HG03025 (cell line): ENCODE data around the gene QRICH1.

Source experiments
- ATAC-seq: cut with Tn5 transposase; IDR thresholded peaks from one replicate; pipeline ENCODE4 v1.9.1; 2021; ENCODE audit warnings: mild to moderate bottlenecking, moderate library complexity; ENCODE audit not compliant: unreplicated experiment, low FRiP score

The QRICH1 gene

DNA sequence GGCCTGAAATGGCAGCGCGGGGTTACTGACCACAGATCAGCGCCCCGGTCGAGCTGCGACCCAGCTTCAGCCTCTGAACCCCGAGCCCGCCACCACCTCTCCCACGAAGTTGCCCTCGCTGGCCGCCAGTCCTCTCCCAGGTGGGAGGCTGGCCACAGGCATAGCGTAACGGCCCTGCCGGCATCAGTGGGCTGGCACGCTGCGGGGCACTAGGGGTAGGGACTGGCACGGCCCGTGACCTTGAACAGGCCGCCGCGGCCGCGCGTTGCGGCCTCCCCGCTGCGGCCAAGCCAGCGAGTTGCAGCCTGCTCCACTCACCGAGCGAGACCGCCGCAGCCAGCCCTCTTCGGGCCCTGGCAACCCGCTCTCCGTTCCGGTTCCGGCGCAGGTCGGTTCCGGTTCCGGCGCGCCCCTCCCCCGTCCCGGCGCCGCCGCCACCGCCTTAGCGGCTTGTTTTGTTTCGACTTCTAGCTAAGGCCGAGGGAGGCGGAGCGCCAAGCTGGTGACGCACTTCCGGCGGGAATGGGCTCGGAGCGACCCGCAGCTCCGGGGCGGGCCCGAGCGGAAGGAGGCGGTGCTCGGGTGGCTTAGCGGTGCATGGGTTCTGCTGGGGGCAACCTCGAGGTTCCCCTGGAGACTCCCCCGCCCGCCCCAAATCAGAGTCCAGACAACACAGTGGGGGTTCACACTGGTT, 26.7 kb upstream of the QRICH1 start, which contains the start of gene USP19:
USP19 (minus strand) TSS at position 386 of the 694 bp plus-strand sequence. CDS start 1,678 bp downstream, outside the sequence.
- ATAC-seq, result peak; percentile 78

DNA sequence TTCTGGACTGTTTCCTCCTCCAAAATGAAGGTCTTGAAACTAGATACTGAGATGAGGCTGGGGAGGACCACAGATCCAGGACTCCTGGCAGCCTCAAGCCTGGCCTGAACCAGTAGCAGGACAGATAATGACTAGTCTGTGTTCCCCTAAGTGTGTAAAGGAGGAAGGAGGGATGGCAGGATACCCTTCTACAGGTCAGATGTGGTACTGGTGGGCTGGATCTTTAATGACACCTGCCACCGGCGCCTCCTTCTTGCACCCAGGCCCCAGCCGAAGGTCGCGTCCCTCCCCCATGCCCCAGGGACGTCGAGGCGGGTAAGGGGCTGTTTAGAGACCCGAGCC, 26.2 kb upstream of the QRICH1 start:
- ATAC-seq, result no peak

DNA sequence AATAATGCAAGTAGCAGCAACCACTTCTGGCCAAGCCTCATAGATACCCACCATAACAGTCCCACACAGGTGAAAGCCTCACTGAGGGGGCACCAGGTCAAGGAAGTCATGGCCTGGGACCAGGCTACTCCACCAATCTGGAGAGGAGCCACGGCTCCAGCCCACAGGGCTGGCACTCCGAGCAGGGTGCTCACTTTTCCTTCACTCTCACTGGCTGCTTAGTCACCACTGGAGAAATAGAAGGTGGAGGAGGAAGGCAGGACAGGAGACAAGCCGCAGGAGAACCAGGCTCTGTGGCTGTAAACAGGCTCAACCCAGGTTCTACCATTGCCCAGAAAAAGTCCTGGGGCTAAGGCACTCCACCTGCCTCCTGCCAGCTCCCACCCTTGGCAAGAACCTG, 25.6 kb upstream of the QRICH1 start:
- ATAC-seq, result no peak

DNA sequence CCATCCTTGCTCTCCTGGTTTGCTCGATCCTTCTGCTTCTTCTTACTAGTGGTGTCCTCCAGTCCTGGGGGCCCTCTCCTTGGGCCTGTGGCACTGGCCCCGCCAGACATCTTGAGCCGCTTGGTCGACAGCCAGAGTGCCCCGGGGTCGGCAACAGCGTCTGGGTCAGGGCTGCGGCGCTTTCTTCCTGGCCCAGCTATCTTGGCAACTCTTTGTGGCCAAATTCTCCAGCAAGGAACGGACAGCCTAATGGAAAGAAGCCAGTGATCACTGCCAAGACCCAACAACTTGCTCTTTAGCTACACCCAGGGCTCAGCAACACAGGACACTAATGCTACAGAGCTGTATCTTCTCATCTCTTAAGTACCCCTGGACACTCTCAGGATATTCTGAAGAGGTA, 25.2 kb upstream of the QRICH1 start:
- ATAC-seq, result no peak

DNA sequence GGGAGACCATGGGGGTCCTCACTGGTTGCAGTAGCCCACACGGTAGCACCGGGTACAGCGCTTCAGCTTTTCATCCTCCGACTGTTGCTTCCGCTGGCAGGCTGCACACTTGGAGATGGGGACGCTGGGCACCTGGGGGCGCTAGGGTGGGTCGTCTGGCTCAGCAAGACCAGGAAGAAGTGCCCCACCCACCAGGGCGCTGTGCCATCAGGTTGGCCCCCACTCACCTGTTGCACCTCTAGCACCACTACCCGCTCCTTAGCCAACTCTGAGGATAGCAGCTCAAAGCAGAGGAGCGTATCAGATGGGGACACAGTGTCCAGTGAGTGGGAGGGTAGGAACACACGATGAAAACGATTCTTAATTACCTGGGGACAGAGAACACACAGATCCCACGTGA, 18.4 kb upstream of the QRICH1 start:
- ATAC-seq, result no peak

DNA sequence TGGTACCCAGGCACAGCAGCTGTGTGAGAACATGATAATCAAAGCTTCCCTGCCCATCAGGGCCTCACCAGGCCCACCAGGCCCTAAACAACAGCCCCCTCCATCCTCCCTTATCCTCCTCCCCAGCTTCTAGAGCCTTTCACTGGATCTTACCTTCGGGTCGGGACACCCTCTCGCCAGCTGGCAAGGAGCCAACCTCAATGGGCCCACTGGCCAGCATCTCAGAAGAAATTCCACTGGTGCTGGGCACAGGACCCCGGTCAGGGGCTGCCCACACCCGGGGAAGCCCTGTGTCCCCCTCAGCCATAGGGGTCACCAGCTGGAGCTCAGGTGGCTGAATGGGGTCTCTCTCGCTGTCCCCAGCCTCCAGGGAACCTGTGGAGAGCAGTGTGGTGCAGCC, 17.5 kb upstream of the QRICH1 start:
- no peak for ATAC-seq

DNA sequence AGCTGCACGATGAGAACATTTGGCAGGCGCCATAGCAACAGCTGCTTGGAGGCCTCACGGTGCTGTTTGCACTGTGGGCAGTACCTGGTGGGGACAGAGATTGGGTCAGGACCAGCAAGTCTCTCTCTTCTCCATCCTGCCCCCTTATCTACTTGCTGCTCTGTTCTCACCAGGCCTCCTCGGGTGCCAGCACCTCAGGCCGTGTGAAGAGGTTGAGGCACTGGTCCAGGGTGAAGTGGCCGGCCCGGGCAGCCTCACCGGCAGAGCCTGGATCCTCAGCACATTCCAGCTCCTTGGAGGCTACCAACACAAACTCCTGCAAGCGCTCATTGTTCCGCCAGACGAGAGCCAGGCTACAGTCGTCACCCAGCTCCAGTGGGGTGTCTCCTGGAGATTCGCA, 16.9 kb upstream of the QRICH1 start:
- no peak for ATAC-seq

DNA sequence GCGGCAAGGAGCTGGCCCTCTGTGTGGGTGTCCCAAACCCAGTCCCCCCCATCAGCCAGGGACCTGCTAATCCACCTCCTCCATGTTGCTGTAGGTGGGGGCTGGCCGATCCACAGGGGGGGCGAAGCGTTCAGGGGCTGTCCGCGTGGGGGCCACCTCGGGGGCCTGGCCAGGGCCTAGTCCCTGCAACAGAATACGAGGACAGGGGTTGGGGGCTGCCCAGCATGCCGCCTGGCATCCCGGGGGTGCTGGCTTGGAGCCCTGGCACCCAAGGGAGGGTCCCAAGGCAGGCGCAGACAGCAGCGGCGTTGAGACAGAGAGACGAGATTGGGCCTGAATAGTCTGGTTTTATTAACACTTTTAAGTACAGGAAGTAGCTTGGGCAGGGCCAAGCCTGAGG, 14.5 kb upstream of the QRICH1 start:
- ATAC-seq, result no peak

DNA sequence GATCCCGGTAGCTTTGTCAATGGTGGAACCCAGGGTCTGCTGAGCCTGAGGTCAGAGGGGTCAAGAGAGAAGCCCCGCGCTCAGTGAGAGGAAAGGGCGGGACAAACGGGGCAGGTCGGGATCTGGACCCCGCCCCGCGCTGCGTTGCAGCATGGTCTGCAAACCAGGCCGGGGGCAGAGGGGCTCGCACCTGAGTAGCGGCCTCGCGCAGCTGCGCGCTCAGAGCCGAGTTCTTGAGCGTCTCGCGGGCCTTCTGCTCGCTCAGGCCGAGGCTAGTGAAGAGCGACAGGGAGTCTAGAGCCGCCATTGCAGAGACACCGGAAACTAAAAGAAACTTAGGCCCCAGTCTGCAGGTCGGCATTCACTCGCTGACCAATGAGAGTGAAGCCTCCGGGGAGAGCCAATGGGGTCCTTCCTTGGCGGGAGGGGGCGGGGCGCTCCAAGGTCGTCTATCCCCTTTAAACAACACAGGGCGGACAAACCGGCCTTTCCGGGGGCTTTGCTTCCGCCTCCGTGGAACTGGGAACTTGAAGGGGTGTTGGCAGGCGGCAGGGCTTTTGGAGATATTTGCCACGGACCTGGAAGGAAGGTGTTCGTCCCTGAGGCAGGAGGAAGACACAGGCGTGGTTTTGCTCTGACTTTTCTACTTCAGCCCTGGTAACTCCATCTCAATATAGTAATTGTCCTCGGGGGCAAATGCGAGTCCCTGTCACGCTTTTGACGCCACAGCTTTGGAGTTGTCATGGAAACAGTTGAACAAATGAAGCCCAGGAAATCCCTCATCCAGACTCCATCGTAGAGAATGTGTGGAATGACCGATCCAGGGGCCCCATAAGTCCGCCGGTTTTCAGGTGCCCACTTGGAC, 10.8 kb upstream of the QRICH1 start, which contains the start of gene QARS1:
QARS1 (minus strand) TSS at position 331 of the 865 bp plus-strand sequence; CDS start at position 307, 24 bp downstream.
- peak; percentile 88 for ATAC-seq

DNA sequence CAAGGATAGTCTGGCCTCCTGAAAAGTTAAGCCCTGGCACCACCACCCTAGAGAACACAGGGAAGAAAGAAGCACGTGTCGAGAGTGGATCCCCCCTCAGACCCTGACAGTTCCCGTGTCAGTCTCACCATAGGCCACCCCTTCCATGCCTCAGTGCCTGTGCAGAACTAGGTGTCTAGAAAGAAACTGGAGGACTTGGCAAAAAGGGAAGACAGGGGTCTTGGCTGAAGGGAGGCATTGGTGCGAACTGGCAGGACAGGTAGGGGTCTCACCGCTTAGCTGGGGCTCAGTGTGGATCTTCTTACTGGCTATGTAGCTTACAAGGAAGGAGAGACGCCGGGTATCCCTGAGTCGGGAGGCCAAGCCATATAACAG, 10.2 kb upstream of the QRICH1 start:
- ATAC-seq, result no peak

DNA sequence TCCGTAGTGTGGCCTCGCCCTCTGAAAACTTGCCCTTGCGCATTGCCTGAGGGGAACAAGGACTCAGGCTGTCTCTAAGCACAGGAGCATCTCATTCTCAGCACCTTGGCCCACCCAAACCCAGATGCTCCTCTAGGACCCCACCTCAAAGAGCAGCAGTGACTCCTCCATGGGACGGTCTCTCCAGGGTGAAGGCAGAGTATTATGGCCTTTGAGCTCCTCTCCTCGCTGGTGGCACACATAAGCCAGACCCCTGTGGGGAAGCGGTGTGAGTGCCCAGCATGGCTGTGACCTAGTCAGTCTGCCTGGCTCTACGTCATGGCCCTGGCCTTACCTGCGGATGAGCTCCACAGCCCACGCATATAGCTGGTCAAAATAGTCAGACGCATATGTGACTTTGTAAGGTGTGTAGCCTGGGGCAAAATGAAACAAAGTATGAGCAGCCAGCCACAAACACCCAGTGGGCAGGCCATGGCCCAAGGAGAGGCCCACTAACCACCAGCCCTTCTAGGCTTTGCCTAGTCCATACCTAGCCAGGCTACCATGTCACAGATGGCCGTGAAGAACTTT, 6.3 kb upstream of the QRICH1 start:
- no peak for ATAC-seq

DNA sequence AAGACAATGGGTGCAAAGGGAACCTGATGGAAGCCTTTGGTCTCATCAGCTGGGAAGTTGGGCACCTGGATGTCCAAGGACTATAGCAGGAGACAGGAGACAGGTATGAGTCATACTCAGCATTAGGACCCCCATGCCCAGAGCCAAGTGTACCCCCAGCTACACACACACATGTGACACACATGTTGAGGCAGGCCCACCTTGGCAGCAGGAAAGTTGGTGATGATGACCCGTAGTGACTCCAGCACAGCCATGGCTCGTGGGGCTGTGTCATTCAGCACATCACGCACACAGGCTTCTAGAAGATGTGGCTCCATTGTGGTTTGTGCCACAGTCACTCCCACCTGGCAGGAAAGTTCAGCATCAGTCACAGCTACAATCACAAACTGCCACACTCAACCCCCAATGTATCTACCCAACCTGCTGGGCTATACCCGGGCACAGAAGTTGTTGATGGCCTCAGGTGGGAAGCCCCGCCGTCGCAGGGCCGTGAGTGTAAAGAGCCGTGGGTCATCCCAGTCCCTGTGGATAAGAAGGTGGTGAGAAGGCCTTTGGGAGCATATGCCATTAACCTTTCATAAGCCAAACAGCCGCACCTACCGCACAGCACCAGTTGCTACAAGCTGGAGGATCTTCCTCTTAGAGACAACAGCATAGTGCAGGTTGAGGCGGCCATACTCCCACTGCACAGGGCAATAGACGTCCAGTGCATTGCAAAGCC, 5.2 kb upstream of the QRICH1 start:
- ATAC-seq, result no peak

DNA sequence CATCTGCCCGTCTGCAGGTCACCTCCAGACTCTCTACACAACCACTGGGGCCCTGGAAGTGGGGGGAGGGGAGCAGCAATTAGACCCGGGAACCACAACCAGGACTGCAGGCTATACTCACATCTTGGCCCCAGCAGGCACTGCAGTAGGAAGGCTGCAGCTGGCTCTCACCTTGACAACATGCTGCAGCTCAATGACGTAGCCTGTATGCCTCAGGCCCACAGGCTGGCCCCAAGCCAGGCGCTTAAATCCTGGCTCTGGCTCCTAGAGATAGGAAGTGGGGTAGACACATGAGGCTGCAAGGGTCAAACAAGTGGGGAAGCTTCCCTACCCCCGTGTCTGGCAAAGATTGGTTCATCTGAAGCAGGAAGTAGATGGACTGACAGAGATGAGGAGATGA, 4.6 kb upstream of the QRICH1 start:
- no peak for ATAC-seq

DNA sequence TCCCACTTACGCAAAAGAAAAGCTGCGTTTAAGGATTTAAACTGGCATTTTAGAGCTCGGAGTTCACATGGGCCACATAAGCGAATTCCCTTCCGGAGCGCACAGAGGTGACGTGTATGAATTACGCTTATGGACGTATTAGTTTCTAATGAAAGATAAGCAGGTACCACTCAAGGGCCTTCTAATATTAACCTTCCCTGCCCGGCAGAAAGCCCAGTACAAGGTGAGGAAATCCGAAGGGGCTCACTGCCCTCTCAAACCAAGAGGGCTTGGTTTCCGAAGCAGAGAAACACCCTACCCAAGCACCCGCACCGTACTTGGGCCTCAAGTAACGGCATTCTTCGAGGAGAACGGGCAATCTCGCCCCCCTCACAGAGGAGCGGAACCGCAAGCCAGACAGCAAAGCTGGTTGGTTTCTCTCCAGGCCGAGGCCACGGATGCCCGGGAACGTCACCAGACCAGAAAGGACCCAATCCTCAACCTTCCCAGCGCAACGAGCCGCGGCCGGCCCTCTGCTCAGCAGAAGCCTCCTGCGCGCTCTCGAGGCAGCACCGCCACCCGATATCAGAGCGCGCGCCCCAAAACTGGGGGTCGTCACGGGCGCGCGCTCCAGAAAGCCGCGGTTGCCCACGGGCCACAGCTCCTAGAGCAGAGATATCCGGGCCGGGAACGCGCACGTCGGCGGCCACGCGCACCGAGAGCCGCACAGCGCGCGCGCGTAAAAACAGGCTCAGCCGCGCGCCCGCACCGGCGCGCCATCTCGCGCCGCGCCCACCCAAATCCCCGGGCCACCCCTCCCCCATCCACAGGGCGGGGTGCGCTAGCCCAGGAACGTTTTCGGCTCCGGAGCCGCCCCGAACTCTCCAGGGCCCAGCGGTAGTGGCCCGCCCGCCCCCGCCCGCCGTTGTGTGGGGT, 676 bp downstream of the QRICH1 start:
- peak; percentile 50 for ATAC-seq

DNA sequence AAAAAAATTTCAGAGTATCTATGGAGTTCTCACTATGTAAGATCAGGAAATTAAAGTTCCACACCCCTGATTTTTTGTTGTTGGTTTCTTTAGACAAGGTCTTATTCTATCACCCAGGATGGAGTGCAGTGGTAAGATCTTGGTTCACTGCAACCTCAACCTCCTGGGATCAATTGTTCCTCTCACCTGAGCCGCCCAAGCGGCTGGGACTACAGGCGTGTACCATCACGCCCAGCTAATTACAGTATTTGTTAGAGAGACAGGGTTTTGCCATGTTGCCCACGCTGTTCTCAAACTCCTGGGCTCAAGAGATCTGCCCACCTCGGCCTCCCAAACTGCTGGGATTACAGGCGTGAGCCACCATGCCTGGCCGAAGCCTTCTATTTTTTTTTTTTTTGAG, 12.4 kb downstream of the QRICH1 start:
- ATAC-seq, result no peak

DNA sequence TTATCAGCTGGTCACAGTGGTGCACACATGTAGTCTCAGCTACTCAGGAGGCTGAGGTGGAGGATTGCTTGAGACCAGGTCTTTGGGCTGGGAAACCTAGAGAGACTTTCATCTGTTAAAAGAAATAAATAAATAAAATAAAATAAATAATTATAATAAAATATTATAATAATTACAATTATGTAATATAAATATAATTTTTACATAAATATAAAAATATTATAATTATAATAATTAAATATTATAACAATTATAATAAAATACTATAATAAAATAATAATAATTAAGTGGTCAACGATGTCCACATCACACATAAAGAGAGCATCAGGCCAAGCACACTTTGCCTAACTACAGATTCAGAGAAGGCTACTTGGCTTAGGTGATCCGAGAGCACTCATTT, 14.6 kb downstream of the QRICH1 start:
- no peak for ATAC-seq

DNA sequence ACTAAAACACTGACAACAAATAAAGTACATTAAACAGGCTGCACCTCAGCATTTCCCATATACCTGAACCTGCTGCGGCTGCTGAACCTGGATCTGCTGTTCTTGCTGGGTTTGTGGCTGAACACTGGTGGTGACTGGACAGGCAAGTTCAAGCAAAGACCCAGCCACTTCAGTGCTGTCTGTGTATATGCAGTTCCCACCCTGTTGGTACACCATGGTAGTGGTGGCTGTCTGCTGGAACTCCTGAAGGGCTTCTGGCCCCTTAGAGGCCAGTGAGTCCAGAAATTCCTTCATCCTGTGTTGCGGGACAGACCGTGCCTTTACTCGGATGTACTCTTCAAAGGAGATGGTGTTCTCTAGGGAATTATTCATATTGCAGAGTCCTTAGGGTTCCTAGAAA, 17.2 kb downstream of the QRICH1 start:
- no peak for ATAC-seq

DNA sequence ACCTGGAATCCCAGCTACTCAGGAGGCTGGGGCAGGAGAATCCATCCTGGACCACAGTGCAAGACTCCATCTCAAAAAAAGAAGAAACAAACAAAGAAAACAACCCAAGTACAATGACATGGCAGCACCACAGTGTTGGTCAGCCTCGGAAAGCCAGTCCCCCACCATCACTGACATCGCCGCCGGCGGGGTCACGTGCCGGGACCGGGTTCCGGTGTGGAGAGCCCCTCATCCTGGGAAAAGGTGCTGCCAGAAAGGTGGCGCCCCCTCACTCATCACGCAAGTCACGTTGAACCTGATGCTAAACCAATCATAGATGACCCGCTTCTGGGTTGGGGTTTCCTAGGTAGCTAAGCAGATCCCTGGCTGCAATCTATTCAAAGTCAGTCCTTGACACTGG, 17.8 kb downstream of the QRICH1 start:
- ATAC-seq, result no peak

DNA sequence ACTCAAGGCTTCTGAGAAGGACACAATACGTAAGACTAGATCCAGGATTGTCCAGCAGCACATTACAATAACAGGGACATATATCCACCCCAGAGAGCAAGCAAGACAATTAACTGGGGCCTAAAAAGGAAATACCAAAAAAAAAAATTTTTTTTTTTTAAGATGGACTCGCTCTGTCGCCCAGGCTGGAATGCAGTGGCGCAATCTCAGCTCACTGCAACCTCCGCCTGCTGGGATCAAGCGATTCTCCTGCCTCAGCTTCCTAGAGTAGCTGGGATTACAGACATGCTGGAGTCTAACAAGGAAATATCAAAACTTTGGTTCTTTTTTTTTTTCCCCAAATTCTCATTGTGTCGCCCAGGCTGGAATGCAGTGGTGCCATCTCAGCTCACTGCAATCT, 35.9 kb downstream of the QRICH1 start:
- no peak for ATAC-seq

DNA sequence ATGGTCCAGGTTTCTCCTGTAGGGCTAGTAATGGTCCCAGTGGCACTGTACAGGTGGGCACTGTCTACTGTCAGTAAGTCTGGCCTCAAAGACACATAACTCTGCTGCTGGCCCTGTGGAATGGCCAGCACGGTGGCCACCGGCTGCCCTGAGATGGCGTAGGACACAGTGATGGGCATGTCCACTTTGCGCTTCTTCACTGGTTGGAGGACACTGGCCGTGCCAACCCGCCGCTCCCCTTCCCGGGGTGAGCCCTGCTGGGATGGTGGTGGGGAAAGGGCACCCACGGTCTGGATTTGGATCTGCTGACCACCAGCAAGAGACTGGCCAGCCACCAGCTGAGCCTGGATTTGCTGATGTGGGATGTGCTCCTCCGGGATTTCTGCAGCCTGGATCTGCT, 36.6 kb downstream of the QRICH1 start:
- ATAC-seq, result no peak
